H9 (cell line): ENCODE measurements around the gene COCH. TPM values are rescaled to one million over a fixed set of nuclear protein-coding genes. Genes with fewer than 3 reads are reported as not detected.

Experiments used
- DNase-seq: peaks from one replicate; pipeline ENCODE4 v3.0.0-alpha.2; 2017
- H2AFZ ChIP-seq: one replicate; pipeline ENCODE4 v1.6.1; 2013; ENCODE audit warnings: mild to moderate bottlenecking, low read length, control low read depth, moderate library complexity
- H2AK5ac ChIP-seq: 2 replicates; pipeline ENCODE4 v1.6.1; 2013; ENCODE audit warnings: low read length, control low read depth, mixed read lengths; ENCODE audit not compliant: insufficient read length
- H2BK120ac ChIP-seq: one replicate; pipeline ENCODE4 v1.6.1; 2013; ENCODE audit warnings: low read depth, mild to moderate bottlenecking, low read length, control low read depth, inconsistent platforms; ENCODE audit not compliant: poor library complexity, severe bottlenecking
- H2BK12ac ChIP-seq: 2 replicates; pipeline ENCODE4 v1.6.1; 2013; ENCODE audit warnings: low read length, control low read depth, mixed read lengths, low read depth; ENCODE audit not compliant: insufficient read length
- H2BK15ac ChIP-seq: 2 replicates; pipeline ENCODE4 v1.6.1; 2013; ENCODE audit warnings: low read depth, low read length, control low read depth
- H2BK20ac ChIP-seq: one replicate; pipeline ENCODE4 v1.6.1; 2013; ENCODE audit warnings: low read depth, mild to moderate bottlenecking, low read length, control low read depth, inconsistent platforms; ENCODE audit not compliant: poor library complexity, severe bottlenecking
- H2BK5ac ChIP-seq: 2 replicates; pipeline ENCODE4 v1.6.1; 2013; ENCODE audit warnings: low read length, control low read depth, mixed read lengths; ENCODE audit not compliant: insufficient read length
- H3K14ac ChIP-seq: 2 replicates; pipeline ENCODE4 v1.6.1; 2013; ENCODE audit warnings: low read length, control low read depth; ENCODE audit not compliant: insufficient read depth
- H3K18ac ChIP-seq: 2 replicates; pipeline ENCODE4 v1.6.1; 2013; ENCODE audit warnings: low read depth, mild to moderate bottlenecking, mixed read lengths, low read length, control low read depth; ENCODE audit not compliant: insufficient read length
- H3K23ac ChIP-seq: 2 replicates; pipeline ENCODE4 v1.6.1; 2013; ENCODE audit warnings: low read length, control low read depth, mixed read lengths, low read depth; ENCODE audit not compliant: insufficient read length
- H3K23me2 ChIP-seq: 2 replicates; pipeline ENCODE4 v1.6.1; 2013; ENCODE audit warnings: low read depth, mild to moderate bottlenecking, mixed read lengths, low read length, control low read depth; ENCODE audit not compliant: insufficient read length, poor library complexity, severe bottlenecking
- H3K27ac ChIP-seq: 2 replicates; pipeline ENCODE4 v1.5.1; 2013; ENCODE audit warnings: low read length, control low read depth, mixed read lengths, low read depth; ENCODE audit not compliant: insufficient read length
- H3K27me3 ChIP-seq: 2 replicates; pipeline ENCODE4 v1.6.1; 2013; ENCODE audit warnings: low read length, control low read depth, inconsistent platforms; ENCODE audit not compliant: insufficient read depth
- H3K4ac ChIP-seq: 2 replicates; pipeline ENCODE4 v1.6.1; 2013; ENCODE audit warnings: low read depth, mild to moderate bottlenecking, control low read depth, inconsistent platforms, low read length, moderate library complexity
- H3K4me1 ChIP-seq: 2 replicates; pipeline ENCODE4 v1.6.1; 2013; ENCODE audit warnings: low read length, control low read depth, inconsistent platforms; ENCODE audit not compliant: insufficient read depth
- H3K4me2 ChIP-seq: 2 replicates; pipeline ENCODE4 v1.6.1; 2013; ENCODE audit warnings: low read length, control low read depth, mixed read lengths; ENCODE audit not compliant: insufficient read length, insufficient read depth
- H3K56ac ChIP-seq: 2 replicates; pipeline ENCODE4 v1.6.1; 2013; ENCODE audit warnings: low read depth, mild to moderate bottlenecking, mixed read lengths, low read length, control low read depth; ENCODE audit not compliant: insufficient read length
- H3K79me1 ChIP-seq: 2 replicates; pipeline ENCODE4 v1.6.1; 2013; ENCODE audit warnings: low read depth, mild to moderate bottlenecking, moderate library complexity, low read length, control low read depth, inconsistent platforms; ENCODE audit not compliant: insufficient read depth, poor library complexity, severe bottlenecking
- H3K79me2 ChIP-seq: 2 replicates; pipeline ENCODE4 v1.6.1; 2013; ENCODE audit warnings: low read length, control low read depth, inconsistent platforms; ENCODE audit not compliant: insufficient read depth
- H3K9ac ChIP-seq: 2 replicates; pipeline ENCODE4 v1.6.1; 2013; ENCODE audit warnings: low read length, control low read depth, mixed read lengths; ENCODE audit not compliant: insufficient read length; ENCODE audit errors: extremely low read depth
- H3K9me3 ChIP-seq: one replicate; pipeline ENCODE4 v1.6.1; 2013; ENCODE audit warnings: low read depth, low read length, inconsistent platforms; ENCODE audit not compliant: control insufficient read depth
- H3T11ph ChIP-seq: one replicate; pipeline ENCODE4 v1.6.1; 2013; ENCODE audit warnings: mild to moderate bottlenecking, low read length, control low read depth, inconsistent platforms
- H4K20me1 ChIP-seq: one replicate; pipeline ENCODE4 v1.6.1; 2013; ENCODE audit not compliant: control insufficient read depth, insufficient read length, insufficient read depth
- H4K5ac ChIP-seq: 2 replicates; pipeline ENCODE4 v1.6.1; 2013; ENCODE audit warnings: low read depth, mild to moderate bottlenecking, mixed read lengths, low read length, control low read depth; ENCODE audit not compliant: insufficient read length
- H4K8ac ChIP-seq: replicated peaks from 2 replicates; pipeline ENCODE4 v1.6.1; 2013; ENCODE audit warnings: low read length, control low read depth, mixed read lengths, low read depth; ENCODE audit not compliant: insufficient read length
- H4K91ac ChIP-seq: 2 replicates; pipeline ENCODE4 v1.6.1; 2013; ENCODE audit warnings: low read depth, mild to moderate bottlenecking, moderate library complexity, mixed read lengths, low read length, control low read depth; ENCODE audit not compliant: insufficient read length
- H3K27ac Mint-ChIP-seq, 3 experiments: 2 replicates in 2 of 3; 3 replicates in 1 of 3; pipeline ENCODE4 v1.8.0; 2020 to 2021; ENCODE audit warnings: mixed read lengths in 3 of 3, mild to moderate bottlenecking in 1 of 3, moderate library complexity in 1 of 3
- H3K27me3 Mint-ChIP-seq: 2 replicates; pipeline ENCODE4 v1.8.0; 2021; ENCODE audit warnings: low read depth, mild to moderate bottlenecking, moderate library complexity, mixed read lengths
- H3K36me3 Mint-ChIP-seq, 3 experiments: 2 replicates in 2 of 3; 3 replicates in 1 of 3; pipeline ENCODE4 v1.8.0; 2020 to 2021; ENCODE audit warnings: low read depth in 3 of 3, mixed read lengths in 3 of 3; ENCODE audit not compliant: insufficient read depth in 1 of 3
- H3K4me1 Mint-ChIP-seq, 2 experiments: 2 replicates each; pipeline ENCODE4 v1.8.0; 2020; ENCODE audit warnings: mixed read lengths in 2 of 2
- H3K4me3 Mint-ChIP-seq, 2 experiments: 2 replicates in 1 of 2; 3 replicates in 1 of 2; pipeline ENCODE4 v1.8.0; 2020 to 2021; ENCODE audit warnings: mild to moderate bottlenecking in 2 of 2, mixed read lengths in 2 of 2, moderate library complexity in 1 of 2
- H3K9me3 Mint-ChIP-seq, 2 experiments: 2 replicates in 1 of 2; 3 replicates in 1 of 2; pipeline ENCODE4 v1.8.0; 2020; ENCODE audit warnings: mild to moderate bottlenecking in 2 of 2, mixed read lengths in 2 of 2, moderate library complexity in 1 of 2
- CTCF ChIP-seq: fragments of 200-600 bp; sonication (generic); conservative IDR thresholded peaks from 3 replicates; pipeline ENCODE4 v1.8.0; 2021; ENCODE audit warnings: antibody characterized with exemption, mild to moderate bottlenecking
- WGBS: extraction: QIAGEN DNeasy Blood & Tissue Kit; methylation state at CpG from one replicate; pipeline ENCODE4 v1.1.7; 2013; ENCODE audit warnings: missing lambda C conversion rate, low lambda C conversion rate, mixed read lengths; ENCODE audit not compliant: insufficient read length; ENCODE audit errors: extremely low coverage; 5-methylcytosine and 5-hydroxymethylcytosine counted together
- total RNA-seq: library from RNA; stranded (reverse); gene quantifications from 2 replicates; pipeline ENCODE4 v1.2.1, GENCODE V29; 2021

The COCH gene
- total RNA-seq, 1 experiment from 2014 or later = 25.8 TPM

DNA sequence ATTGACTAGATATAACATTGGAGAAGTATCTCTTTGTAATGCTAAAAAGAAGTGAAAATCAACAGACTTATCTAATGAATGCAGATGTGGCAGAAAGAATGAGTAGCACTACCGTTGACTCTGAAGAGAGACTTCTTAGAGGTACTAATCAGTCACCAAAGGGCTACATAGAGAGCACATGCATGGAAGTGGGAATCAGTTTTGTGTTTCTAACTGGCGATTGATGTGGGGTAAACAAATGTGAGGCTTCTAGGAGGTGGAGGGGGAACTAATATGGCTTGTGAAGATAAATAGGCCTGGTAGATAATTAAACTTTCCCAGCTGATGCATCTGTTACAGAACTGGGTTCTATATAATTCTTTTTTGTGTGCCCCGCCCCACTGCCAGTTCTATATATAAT lies 10.5 kb downstream of the COCH start:
- H3K56ac ChIP-seq = no peak overlapping the region
- H4K91ac ChIP-seq = no peak overlapping the region
- no peak overlapping the region for H2BK15ac ChIP-seq
- no peak overlapping the region for H3K14ac ChIP-seq
- no peaks in the 10 kb centered on the region for H3K23me2 ChIP-seq
- no peak overlapping the region for H4K5ac ChIP-seq
- no peak for DNase-seq
- Mint-ChIP-seq H3K4me1 (no peaks in the 10 kb centered on the region), H3K9me3 (no peaks in the 10 kb centered on the region), H3K4me3 (no peak overlapping the region), H3K27ac (no peak overlapping the region), H3K27me3 (no peaks in the 10 kb centered on the region), H3K36me3 (peaks cover 0 to 23% (median 5%) of the 10 kb centered on the region in 3 experiments; a peak in 5 of 7 replicates)
- no peaks in the 10 kb centered on the region for H4K20me1 ChIP-seq
- H2BK20ac ChIP-seq = no peak overlapping the region
- no peaks in the 10 kb centered on the region for H3K79me1 ChIP-seq
- H3K27me3 ChIP-seq = no peaks in the 10 kb centered on the region
- no peak overlapping the region for H3K27ac ChIP-seq
- no peaks in the 10 kb centered on the region for H3K79me2 ChIP-seq
- WGBS = no CpG with 5 or more reads among the region's 3 CpGs
- no peaks in the 10 kb centered on the region for H3K4me1 ChIP-seq
- no peak overlapping the region for H2BK12ac ChIP-seq
- no peaks in the 10 kb centered on the region for H3K9me3 ChIP-seq
- H2BK5ac ChIP-seq = no peak overlapping the region
- no peak overlapping the region for H3K23ac ChIP-seq
- H4K8ac ChIP-seq = no peak overlapping the region
- H3K4ac ChIP-seq = no peak overlapping the region
- H3T11ph ChIP-seq = no peak overlapping the region
- no peak overlapping the region for H3K4me2 ChIP-seq
- TF ChIP-seq CTCF = no peak
- no peak overlapping the region for H2BK120ac ChIP-seq
- no peak overlapping the region for H2AFZ ChIP-seq
- H3K9ac ChIP-seq = no peak overlapping the region
- H3K18ac ChIP-seq = no peak overlapping the region
- H2AK5ac ChIP-seq = no peak overlapping the region
